Measurements from ENCODE around the gene ASMTL.

GRCh38 chrX:1463581-1463980 lies 10.9 kb upstream of the ASMTL start:
- TF ChIP-seq, protein P1, sequence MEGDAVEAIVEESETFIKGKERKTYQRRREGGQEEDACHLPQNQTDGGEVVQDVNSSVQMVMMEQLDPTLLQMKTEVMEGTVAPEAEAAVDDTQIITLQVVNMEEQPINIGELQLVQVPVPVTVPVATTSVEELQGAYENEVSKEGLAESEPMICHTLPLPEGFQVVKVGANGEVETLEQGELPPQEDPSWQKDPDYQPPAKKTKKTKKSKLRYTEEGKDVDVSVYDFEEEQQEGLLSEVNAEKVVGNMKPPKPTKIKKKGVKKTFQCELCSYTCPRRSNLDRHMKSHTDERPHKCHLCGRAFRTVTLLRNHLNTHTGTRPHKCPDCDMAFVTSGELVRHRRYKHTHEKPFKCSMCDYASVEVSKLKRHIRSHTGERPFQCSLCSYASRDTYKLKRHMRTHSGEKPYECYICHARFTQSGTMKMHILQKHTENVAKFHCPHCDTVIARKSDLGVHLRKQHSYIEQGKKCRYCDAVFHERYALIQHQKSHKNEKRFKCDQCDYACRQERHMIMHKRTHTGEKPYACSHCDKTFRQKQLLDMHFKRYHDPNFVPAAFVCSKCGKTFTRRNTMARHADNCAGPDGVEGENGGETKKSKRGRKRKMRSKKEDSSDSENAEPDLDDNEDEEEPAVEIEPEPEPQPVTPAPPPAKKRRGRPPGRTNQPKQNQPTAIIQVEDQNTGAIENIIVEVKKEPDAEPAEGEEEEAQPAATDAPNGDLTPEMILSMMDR (IDR thresholded peaks at IDR 0.05; ENCODE audit: poor library complexity) = no peak
- no peak for TF ChIP-seq EZH2 (IDR thresholded peaks at IDR 0.05; ENCODE audit: borderline replicate concordance)
- TF ChIP-seq EZH2phosphoT487 (IDR thresholded peaks at IDR 0.05; ENCODE audit: low read depth, severe bottlenecking, unreplicated experiment) = no peak

All from hepatocyte (in vitro differentiated cells).